CD1c-positive myeloid dendritic cell (primary cell): ENCODE measurements around the gene ZNF574.
A peak's percentile ranks its signal among the peaks of the same experiment; 100 is the strongest.
"Not testable (repeated sequence)": the region's sequence is repeated elsewhere in the genome, so short reads cannot be mapped to it uniquely, and the experiment has no call there.

ENCODE experiments used
- DNase-seq: peaks from one replicate; pipeline ENCODE4 v3.0.0-alpha.2; 2016; ENCODE audit errors: extremely low spot score

ZNF574 gene

DNA sequence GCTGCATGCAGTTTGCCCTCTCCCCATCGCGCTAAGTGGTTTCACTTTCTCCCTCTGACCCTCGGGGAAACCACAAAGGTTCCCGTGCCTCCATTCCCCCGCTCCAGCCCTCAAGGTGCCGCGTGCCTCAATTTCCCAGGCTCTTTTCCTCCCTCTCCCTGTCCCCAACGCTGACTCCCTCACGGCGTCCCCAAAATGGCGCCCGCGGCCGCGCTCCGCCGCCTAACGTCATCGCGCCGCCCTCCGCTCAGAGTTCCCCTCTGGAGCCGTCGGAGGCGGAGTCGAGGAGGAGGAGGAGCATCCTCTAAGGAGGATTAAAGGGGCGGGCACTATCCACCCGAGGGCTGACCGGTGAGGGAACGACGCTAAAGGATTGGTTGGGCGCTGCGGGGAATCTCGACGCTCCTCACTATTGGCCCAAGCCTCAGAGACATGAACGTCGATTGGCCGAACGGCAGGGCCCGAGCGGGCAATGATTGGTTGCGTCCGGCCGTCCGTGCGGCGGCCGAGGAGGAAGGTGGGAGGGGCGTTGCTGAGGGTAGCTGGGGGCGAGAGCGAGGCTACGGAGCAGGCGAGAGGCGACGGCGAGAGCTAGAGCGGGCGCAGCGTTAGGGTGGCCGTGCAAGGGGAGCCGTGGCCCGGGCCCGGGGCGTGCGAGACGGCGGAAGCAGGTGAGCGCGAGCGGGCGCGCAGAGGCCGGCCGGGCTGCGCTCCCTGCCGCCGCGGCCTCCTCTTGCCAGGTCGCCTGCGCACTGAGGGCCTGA, at the start of gene ZNF574:
Gene ZNF574, plus strand, starts transcription at position 551 of the 764 bp plus-strand sequence. CDS start 2,441 bp downstream, outside the sequence.
- DNase-seq: peak; percentile 99

DNA sequence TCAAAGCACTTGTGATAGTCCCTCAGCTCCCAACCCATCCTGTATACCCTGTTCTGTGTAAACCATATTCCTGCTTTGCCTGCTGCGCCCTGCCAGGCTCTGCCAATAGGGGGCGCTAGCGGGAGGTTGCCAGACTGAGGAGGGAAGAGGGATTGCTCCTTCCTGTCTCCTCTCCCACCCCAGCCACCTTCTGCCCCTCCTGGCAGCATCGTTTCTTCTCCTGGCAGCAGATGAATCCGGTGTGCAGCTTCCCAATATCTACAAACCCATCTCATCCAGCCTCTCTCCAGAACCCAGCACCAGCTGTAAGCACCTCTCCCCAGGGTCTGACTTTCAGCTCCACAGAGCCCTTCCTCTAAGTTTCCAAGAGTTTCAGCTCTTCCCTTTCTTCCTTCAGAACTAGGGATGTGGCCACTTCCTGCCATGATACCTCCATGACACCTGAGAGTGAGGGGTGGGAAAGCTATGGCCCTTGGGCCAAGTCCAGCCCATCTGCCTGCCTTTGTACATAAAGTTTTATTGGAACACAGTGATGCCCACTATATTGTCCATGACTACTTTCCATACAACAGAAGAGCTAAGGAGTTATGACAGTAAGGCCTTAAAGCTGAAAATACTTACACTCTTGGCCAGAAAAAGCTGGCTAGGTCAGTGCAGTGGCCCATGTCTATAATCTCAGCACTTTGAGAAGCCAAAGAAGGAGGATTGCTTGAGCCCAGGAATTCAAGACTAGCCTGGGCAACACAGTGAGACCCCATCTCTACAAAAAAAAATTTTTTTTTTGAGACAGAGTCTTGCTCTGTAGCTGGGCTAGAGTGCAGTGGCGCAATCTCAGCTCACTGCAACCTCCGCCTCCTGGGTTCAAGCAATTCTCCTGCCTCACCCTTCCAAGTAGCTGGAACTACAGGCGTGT, 47.4 kb upstream of the ZNF574 start:
- DNase-seq: peak; percentile 25

DNA sequence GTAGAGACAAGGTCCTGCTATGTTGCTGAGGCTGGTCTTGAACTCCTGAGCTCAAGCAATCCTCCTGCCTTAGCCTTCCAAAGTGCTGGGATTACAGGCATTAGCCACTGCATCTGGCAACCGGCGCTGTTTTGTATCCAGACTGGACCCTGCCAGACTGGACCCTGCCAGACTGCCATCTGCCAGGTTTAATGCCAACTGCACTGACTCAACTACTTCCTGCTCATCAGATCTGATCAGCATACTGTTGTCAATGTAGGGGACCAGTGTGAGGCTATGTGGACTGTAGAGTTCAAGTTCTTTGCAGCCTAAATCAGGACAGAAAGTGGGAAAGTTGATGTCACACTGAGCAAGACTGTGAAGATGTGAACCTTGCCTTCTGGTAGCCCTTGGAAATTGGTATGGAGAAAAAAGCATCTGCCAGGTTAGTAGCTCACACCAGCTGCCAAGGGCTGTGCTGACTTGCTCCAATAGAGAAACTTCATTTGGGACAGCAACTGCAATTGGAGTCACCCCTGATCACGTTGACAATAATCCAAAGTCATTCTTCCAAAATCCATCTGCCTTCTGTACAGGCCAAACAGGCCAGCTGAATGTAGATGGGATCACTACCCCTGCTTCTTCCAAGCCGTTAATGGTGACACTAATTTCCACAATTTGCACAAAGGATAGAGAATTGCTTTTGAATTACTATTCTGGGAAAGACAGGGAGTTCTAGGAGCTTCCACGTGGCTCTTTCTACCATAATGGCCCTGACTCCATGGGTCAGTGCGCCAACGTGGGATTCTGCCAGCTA, 45.1 kb upstream of the ZNF574 start:
- DNase-seq: no peak

DNA sequence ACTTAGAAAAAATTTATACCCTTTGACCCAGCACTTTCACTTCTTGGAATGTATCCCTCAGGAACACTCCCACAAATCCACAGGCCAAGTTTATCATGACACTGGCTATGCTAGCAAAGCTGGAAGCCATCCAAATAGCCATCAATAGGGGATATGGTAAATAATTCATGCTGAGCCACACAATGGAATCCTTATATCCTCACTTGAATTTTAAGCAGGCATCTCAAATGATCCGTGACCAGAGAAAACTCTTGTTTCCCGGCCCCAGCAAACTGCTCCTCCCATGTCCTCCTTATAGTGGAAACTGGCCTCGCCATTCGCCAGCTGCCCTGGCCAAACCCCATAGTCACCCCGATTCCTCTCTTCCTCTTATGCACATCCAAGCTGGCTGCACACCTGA, 43.5 kb upstream of the ZNF574 start:
- DNase-seq: no peak

DNA sequence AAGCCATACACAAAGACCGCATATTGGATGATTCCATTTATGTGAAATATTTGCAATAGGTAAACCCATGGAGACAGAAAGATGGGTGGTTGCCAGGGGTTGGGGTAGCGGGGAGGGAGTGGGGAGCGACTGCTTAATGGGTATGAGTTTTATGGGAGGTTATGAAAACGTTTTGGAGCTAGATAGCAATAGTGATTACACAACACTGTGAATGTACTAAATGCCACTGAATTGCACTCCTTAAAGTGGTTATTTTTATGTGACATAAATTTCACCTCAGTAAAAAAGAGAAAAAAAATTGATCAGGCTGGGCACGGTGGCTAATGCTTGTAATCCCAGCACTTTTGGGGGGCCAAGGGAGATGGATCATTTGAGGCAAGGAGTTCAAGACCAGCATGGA, 42.6 kb upstream of the ZNF574 start:
- DNase-seq: no peak

- DNase-seq: peak; percentile 67
Observed at GRCh38 chr19:42034640-42035391, 41.1 kb upstream of the ZNF574 start.

GRCh38 chr19:42037649-42038048, 38.3 kb upstream of the ZNF574 start:
- DNase-seq: no peak

DNA sequence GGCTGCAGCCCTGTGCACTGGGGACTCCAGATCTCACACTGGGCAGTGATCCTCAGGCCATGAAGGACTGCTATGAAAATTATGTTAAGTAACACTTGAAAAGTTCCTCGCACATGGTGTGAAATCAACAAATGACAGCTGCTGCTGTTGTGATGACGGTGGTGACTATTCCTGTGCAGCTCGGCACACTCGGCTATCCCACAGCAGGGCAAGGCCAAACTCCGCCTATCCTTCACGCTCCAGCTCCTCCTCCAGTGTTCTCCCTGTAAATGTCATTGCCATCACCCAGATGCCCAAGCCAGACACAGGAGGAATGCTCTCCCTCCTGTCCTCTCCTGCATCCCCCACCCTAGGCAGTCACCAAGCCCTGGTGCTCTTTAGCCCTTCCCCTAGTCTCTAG, 37.3 kb upstream of the ZNF574 start:
- no peak for DNase-seq

GRCh38 chr19:42040031-42040430, 35.9 kb upstream of the ZNF574 start:
- no peak for DNase-seq

DNA sequence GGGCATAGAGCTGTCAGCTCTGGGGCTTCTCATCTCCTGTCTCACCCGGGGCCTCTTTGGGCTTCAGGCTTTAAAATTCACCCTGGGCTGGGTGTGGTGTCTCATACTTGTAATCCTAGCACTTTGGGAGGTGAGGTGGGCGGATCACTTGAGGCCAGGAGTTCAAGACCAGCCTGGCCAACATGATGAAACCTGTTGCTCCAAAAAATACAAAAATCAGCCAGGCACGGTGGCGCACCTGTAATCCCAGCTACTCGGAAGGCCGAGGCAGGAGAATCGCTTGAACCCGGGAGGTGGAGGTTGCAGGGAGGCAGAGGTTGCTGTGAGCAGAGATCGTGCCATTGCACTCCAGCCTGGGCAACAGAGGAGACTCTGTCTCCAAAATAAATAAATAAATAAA, 35.5 kb upstream of the ZNF574 start:
- not testable (repeated sequence) for DNase-seq

DNA sequence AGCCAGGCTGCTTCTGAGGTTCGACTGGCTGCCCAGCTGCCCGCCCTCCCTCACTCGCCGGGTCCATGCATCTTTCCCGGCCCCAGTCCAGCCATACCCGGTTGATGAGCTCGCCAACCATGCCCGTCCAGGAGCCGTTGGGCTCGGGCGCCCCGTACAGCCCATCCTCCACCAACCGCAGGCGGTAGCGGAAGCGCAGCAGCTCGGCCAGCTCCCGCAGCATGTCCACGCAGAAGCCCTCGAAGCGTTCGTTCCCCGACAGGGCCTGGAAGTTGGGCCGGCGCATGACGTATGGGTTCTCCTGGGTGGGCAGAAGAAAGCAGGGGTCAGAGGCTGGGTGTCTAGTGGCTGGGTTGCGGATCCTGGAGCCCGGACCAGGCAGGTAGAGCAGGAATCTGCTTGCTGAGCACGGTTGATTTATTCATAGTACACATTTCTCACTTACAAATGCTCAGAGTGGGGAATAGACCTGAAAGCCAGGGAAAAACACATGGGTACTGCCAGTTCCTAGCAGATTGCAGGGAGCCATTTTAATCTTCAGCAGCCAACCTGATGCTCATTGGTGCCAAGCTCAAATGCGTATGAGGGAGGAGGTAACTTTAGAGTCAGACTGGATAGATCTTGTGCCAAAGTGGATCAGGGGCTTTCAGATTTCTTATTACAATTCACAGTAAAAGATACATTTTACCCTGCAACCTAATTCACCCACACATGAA, 33.4 kb upstream of the ZNF574 start:
- no peak for DNase-seq

- no peak for DNase-seq
Observed at GRCh38 chr19:42045575-42045974, 30.4 kb upstream of the ZNF574 start.

DNA sequence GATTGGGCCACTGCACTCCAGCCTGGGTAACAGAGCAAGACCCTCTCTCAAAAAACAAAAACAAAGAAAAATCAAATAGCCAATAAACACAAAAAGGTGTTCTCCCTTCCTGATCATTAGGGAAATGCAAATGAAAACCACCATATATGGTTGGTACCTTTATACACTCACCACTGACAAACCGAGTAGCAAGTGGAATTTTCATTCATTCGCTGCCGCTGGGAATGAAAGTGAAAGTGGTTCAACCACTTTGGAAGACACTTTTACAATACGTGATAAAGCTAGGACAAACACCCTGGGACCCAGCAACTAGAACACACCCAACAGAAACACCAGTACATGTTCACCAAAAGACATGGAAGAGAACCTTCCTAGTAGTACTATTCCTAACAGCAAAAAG, 27.0 kb upstream of the ZNF574 start:
- DNase-seq: no peak

- no peak for DNase-seq
Observed at GRCh38 chr19:42051166-42052115, 24.5 kb upstream of the ZNF574 start.

- DNase-seq: no peak
Observed at GRCh38 chr19:42052241-42052863, 23.6 kb upstream of the ZNF574 start.

DNA sequence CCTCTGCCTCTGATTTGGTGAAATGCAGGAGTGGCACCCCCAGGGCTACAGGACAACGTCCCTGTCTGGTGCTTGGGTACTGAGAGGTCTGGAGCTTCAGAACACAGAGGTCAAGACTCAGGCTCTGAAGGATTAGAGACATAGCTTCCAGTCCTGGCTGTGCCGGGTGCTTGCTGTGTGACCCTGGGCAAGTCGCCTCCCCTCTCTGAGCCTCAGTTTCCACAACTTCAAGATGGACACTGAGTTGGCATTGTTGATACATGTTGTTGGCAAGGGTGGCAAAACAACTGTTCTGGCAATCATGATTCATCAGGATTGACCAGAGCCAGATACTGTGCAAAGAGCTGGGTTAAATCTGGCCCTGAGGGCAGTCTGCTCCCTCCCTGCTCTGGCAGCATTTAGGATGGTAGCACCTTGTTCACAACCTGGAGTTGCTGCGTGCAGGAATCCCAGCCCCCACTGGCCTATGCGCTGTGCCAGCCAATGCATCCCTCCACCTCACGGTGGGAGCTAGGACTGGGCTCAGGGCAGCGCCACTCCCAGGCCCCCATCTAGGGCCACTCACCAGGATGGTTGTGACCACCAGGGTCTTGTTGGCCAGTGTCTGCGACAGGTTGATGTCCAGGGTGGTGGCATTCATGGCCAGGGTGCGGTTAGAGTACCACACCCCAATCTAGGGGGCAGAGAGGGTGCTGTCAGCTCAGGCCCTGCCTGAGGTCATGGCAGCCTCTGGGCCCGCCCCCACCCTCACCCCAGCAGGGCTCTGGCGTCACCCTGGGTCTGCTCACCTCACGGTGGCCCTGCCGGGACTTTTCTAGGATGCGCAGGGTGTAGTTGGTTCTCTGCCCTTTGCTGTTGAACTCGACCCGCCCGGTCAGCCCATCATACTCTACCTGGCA, 22.7 kb upstream of the ZNF574 start:
- no peak for DNase-seq

- DNase-seq: no peak
Observed at GRCh38 chr19:42054205-42054604, 21.8 kb upstream of the ZNF574 start.

DNA sequence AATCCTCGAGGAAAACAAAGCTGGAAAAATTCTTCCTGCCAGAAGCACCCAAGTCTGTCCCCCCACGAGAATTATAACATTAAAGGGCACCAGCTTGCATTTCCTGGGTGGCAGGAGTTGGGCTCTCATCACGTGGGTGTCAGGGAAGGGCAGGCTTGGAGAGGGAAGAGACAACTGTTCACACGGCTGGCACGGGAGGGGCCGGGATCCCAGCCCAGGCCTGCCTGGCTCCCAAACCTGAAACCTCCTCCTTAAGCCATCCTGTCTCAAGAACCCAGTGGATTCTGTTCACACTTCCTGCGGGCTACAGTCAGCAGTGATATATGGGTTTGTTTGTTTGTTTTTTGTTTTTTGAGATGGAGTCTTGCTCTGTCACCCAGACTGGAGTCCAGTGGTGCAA, 18.1 kb upstream of the ZNF574 start:
- DNase-seq: no peak
